ENCODE results near the gene PSMA1. TPM values are rescaled to one million over a fixed set of nuclear protein-coding genes. Genes with fewer than 3 reads are reported as not detected.
"Not testable (repeated sequence)": the region's sequence is repeated elsewhere in the genome, so short reads cannot be mapped to it uniquely, and the experiment has no call there.

The PSMA1 gene
- total RNA-seq, 1 donor from 2014 or later = 344 TPM

GRCh38 chr11:14543260-14543659, 23.1 kb upstream of the PSMA1 start:
- peaks cover 43% of the 10 kb centered on the region for H3K36me3 Mint-ChIP-seq (ENCODE audit: low read depth)
- peaks cover 4% of the 10 kb centered on the region for H3K9me3 Mint-ChIP-seq
- intact Hi-C loops (cut with micrococcal nuclease) = loop anchor here (5.0 kb wide), 1 partner anchor 239 kb away; no protein-coding TSS in a partner anchor
- H3K4me3 Mint-ChIP-seq = no peak overlapping the region
- H3K27ac Mint-ChIP-seq = no peak overlapping the region
- peaks cover 58% of the 10 kb centered on the region for H3K4me1 Mint-ChIP-seq
- no peaks in the 10 kb centered on the region for H3K27me3 Mint-ChIP-seq
- DNase-seq = no peak

- H3K4me3 Mint-ChIP-seq = no peak overlapping the region
- peaks cover 4% of the 10 kb centered on the region for H3K9me3 Mint-ChIP-seq
- DNase-seq = no peak
- H3K27me3 Mint-ChIP-seq = no peaks in the 10 kb centered on the region
- H3K36me3 Mint-ChIP-seq (ENCODE audit: low read depth) = peaks cover 37% of the 10 kb centered on the region
- no peak overlapping the region for H3K27ac Mint-ChIP-seq
- intact Hi-C loops (cut with micrococcal nuclease) = loop anchor here (5.0 kb wide), 1 partner anchor 240 kb away; no protein-coding TSS in a partner anchor
- H3K4me1 Mint-ChIP-seq = peaks cover 57% of the 10 kb centered on the region
Measured at GRCh38 chr11:14542324-14542723, 22.1 kb upstream of the PSMA1 start.

- Mint-ChIP-seq H3K9me3 (peaks cover 4% of the 10 kb centered on the region), H3K27ac (no peak overlapping the region), H3K27me3 (no peaks in the 10 kb centered on the region), H3K36me3 (ENCODE audit: low read depth) (peaks cover 29% of the 10 kb centered on the region), H3K4me3 (no peak overlapping the region), H3K4me1 (peaks cover 52% of the 10 kb centered on the region)
- intact Hi-C loops (cut with micrococcal nuclease) = loop anchor here (5.0 kb wide), 1 partner anchor 241 kb away; no protein-coding TSS in a partner anchor
- peak; percentile 55 for DNase-seq
Measured at GRCh38 chr11:14541192-14541947, 21.2 kb upstream of the PSMA1 start.

- intact Hi-C loops (cut with micrococcal nuclease) = loop anchor here (5.0 kb wide), 2 partner anchors 242 to 352 kb away; partner anchors contain the start of gene CYP2R1
- peaks cover 21% of the 10 kb centered on the region for H3K36me3 Mint-ChIP-seq (ENCODE audit: low read depth)
Measured at GRCh38 chr11:14539982-14540421, 19.8 kb upstream of the PSMA1 start.

GRCh38 chr11:14538926-14539554, 18.9 kb upstream of the PSMA1 start:
- DNase-seq = no peak
- Mint-ChIP-seq H3K27me3 (no peaks in the 10 kb centered on the region), H3K27ac (no peak overlapping the region), H3K4me3 (no peak overlapping the region), H3K9me3 (no peaks in the 10 kb centered on the region), H3K36me3 (ENCODE audit: low read depth) (peaks cover 17% of the 10 kb centered on the region), H3K4me1 (peaks cover 36% of the 10 kb centered on the region)
- intact Hi-C loops (cut with micrococcal nuclease) = loop anchor here (5.0 kb wide), 1 partner anchor 353 kb away; the partner anchor contains the start of gene CYP2R1

More at GRCh38 chr11:14539982-14540421, 19.8 kb upstream of the PSMA1 start:
- peak; percentile 54 for DNase-seq
- H3K9me3 Mint-ChIP-seq = peaks cover 4% of the 10 kb centered on the region
- peak overlapping the region; percentile 21 for H3K27ac Mint-ChIP-seq
- H3K4me1 Mint-ChIP-seq = peaks cover 41% of the 10 kb centered on the region
- no peaks in the 10 kb centered on the region for H3K27me3 Mint-ChIP-seq
- peak overlapping the region; percentile 25 for H3K4me3 Mint-ChIP-seq

- Mint-ChIP-seq H3K36me3 (ENCODE audit: low read depth) (peaks cover 19% of the 10 kb centered on the region), H3K27me3 (no peaks in the 10 kb centered on the region), H3K4me3 (no peak overlapping the region), H3K27ac (peak overlapping the region; percentile 17), H3K9me3 (no peaks in the 10 kb centered on the region), H3K4me1 (peaks cover 36% of the 10 kb centered on the region)
- no peak for DNase-seq
- intact Hi-C loops (cut with micrococcal nuclease) = loop anchor here (5.0 kb wide), 1 partner anchor 354 kb away; the partner anchor contains the start of gene CYP2R1
Measured at GRCh38 chr11:14538271-14538925, 18.2 kb upstream of the PSMA1 start.

GRCh38 chr11:14537134-14537599, 17.0 kb upstream of the PSMA1 start:
- Mint-ChIP-seq H3K27me3 (no peaks in the 10 kb centered on the region), H3K4me1 (peaks cover 32% of the 10 kb centered on the region), H3K36me3 (ENCODE audit: low read depth) (peaks cover 19% of the 10 kb centered on the region), H3K27ac (peak overlapping the region; percentile 87), H3K4me3 (peak overlapping the region; percentile 70), H3K9me3 (no peaks in the 10 kb centered on the region)
- intact Hi-C loops (cut with micrococcal nuclease) = loop anchor here (1.0 to 5.0 kb wide), 4 partner anchors 17 to 370 kb away; partner anchors contain the start of genes CYP2R1, PDE3B and PSMA1
- peak; percentile 82 for DNase-seq

GRCh38 chr11:14535166-14535565, 15.0 kb upstream of the PSMA1 start:
- peaks cover 23% of the 10 kb centered on the region for H3K4me1 Mint-ChIP-seq
- not testable (repeated sequence) for H3K27me3 Mint-ChIP-seq, H3K9me3 Mint-ChIP-seq, DNase-seq, H3K27ac Mint-ChIP-seq, H3K4me3 Mint-ChIP-seq
- H3K36me3 Mint-ChIP-seq (ENCODE audit: low read depth) = peaks cover 23% of the 10 kb centered on the region
- intact Hi-C loops (cut with micrococcal nuclease) = loop anchor here (5.0 kb wide), 1 partner anchor 357 kb away; the partner anchor contains the start of gene CYP2R1

GRCh38 chr11:14529951-14530350, 9.8 kb upstream of the PSMA1 start:
- no peaks in the 10 kb centered on the region for H3K9me3 Mint-ChIP-seq
- intact Hi-C loops (cut with micrococcal nuclease) = loop anchor here (10.0 kb wide), 1 partner anchor 545 kb away; the partner anchor contains the start of gene CALCB

GRCh38 chr11:14529321-14529720, 9.1 kb upstream of the PSMA1 start:
- Mint-ChIP-seq H3K4me1 (peaks cover 2% of the 10 kb centered on the region), H3K9me3 (no peaks in the 10 kb centered on the region), H3K4me3 (no peak overlapping the region), H3K27me3 (no peaks in the 10 kb centered on the region), H3K36me3 (ENCODE audit: low read depth) (peaks cover 17% of the 10 kb centered on the region), H3K27ac (no peak overlapping the region)
- intact Hi-C loops (cut with micrococcal nuclease) = loop anchor here (10.0 kb wide), 1 partner anchor 545 kb away; the partner anchor contains the start of gene CALCB
- DNase-seq = no peak

More at GRCh38 chr11:14529951-14530350, 9.8 kb upstream of the PSMA1 start:
- Mint-ChIP-seq H3K4me3 (no peak overlapping the region), H3K27me3 (no peaks in the 10 kb centered on the region), H3K27ac (no peak overlapping the region), H3K4me1 (peaks cover 2% of the 10 kb centered on the region), H3K36me3 (ENCODE audit: low read depth) (peaks cover 17% of the 10 kb centered on the region)
- DNase-seq = peak; percentile 45

- DNase-seq = no peak
- Mint-ChIP-seq H3K27me3 (no peaks in the 10 kb centered on the region), H3K4me1 (peaks cover 16% of the 10 kb centered on the region), H3K27ac (no peak overlapping the region), H3K4me3 (no peak overlapping the region), H3K9me3 (no peaks in the 10 kb centered on the region), H3K36me3 (ENCODE audit: low read depth) (peaks cover 22% of the 10 kb centered on the region)
- intact Hi-C loops (cut with micrococcal nuclease) = loop anchor here (10.0 kb wide), 1 partner anchor 552 kb away; the partner anchor contains the start of gene CALCB
Measured at GRCh38 chr11:14522801-14523200, 2.6 kb upstream of the PSMA1 start.

- H3K36me3 Mint-ChIP-seq (ENCODE audit: low read depth) = peaks cover 27% of the 10 kb centered on the region
- no peaks in the 10 kb centered on the region for H3K27me3 Mint-ChIP-seq
- H3K4me1 Mint-ChIP-seq = peaks cover 19% of the 10 kb centered on the region
- intact Hi-C loops (cut with micrococcal nuclease) = loop anchor here (10.0 kb wide), 1 partner anchor 553 kb away; the partner anchor contains the start of gene CALCB
- H3K9me3 Mint-ChIP-seq = no peaks in the 10 kb centered on the region
- H3K4me3 Mint-ChIP-seq = no peak overlapping the region
- H3K27ac Mint-ChIP-seq = no peak overlapping the region
- no peak for DNase-seq
Measured at GRCh38 chr11:14522245-14522644, 2.1 kb upstream of the PSMA1 start.

GRCh38 chr11:14520747-14521151, 563 bp upstream of the PSMA1 start:
- intact Hi-C loops (cut with micrococcal nuclease) = loop anchor here (1.0 to 10.0 kb wide), 9 partner anchors 17 to 554 kb away; partner anchors contain the start of gene CALCB
- no peaks in the 10 kb centered on the region for H3K9me3 Mint-ChIP-seq
- H3K27me3 Mint-ChIP-seq = no peaks in the 10 kb centered on the region
- peak overlapping the region; percentile 96 for H3K4me3 Mint-ChIP-seq
- H3K36me3 Mint-ChIP-seq (ENCODE audit: low read depth) = peaks cover 30% of the 10 kb centered on the region
- peaks cover 22% of the 10 kb centered on the region for H3K4me1 Mint-ChIP-seq
- DNase-seq = no peak
- H3K27ac Mint-ChIP-seq = peak overlapping the region; percentile 98

Measured in activated CD4-positive, alpha-beta T cell treated with anti-CD3 and anti-CD28 coated beads, Interleukin-2, amount 10 ng/mL, durations not matched to agents 24 days and 14 days (primary cell).